ENCODE measurements around the gene TP53I3.

TP53I3 gene

GRCh38 chr2:24040511-24040910, 44.1 kb downstream of the TP53I3 start:
- Histone ChIP-seq H3K36me3 (replicated peaks; ENCODE audit: low read depth, low read length) (peaks cover 17% of the 10 kb centered on the region), H3K9ac (ENCODE audit: low read length) (no peak overlapping the region), H3K9me3 (ENCODE audit: insufficient read depth, low read length) (no peaks in the 10 kb centered on the region), H3K4me3 (ENCODE audit: low read length) (no peak overlapping the region), H2AFZ (ENCODE audit: low read depth, low read length) (no peak overlapping the region), H4K20me1 (ENCODE audit: insufficient read depth, low read length) (no peaks in the 10 kb centered on the region), H3K27ac (ENCODE audit: low read length) (no peak overlapping the region), H3K79me2 (ENCODE audit: low read length) (peaks cover 13% of the 10 kb centered on the region), H3K27me3 (ENCODE audit: low read depth, low read length) (no peaks in the 10 kb centered on the region), H3K4me1 (ENCODE audit: low read length) (no peaks in the 10 kb centered on the region), H3K4me2 (ENCODE audit: low read length) (no peak overlapping the region)
- no peak for TF ChIP-seq EZH2phosphoT487 (IDR thresholded peaks at IDR 0.05; ENCODE audit: low read depth)
- TF ChIP-seq CTCF (IDR thresholded peaks at IDR 0.05; ENCODE audit: low read depth, low read length): no peak

GRCh38 chr2:24038786-24039499, 45.7 kb downstream of the TP53I3 start:
- no peaks in the 10 kb centered on the region for H3K27me3 ChIP-seq (ENCODE audit: low read depth, low read length)
- H3K79me2 ChIP-seq (ENCODE audit: low read length): peaks cover 16% of the 10 kb centered on the region
- H3K36me3 ChIP-seq (replicated peaks; ENCODE audit: low read depth, low read length): peaks cover 17% of the 10 kb centered on the region
- H2AFZ ChIP-seq (ENCODE audit: low read depth, low read length): no peak overlapping the region
- no peaks in the 10 kb centered on the region for H3K4me1 ChIP-seq (ENCODE audit: low read length)
- no peaks in the 10 kb centered on the region for H4K20me1 ChIP-seq (ENCODE audit: insufficient read depth, low read length)
- H3K9me3 ChIP-seq (ENCODE audit: insufficient read depth, low read length): no peaks in the 10 kb centered on the region
- TF ChIP-seq CTCF (IDR thresholded peaks at IDR 0.05; ENCODE audit: low read depth, low read length) (no peak), EZH2phosphoT487 (IDR thresholded peaks at IDR 0.05; ENCODE audit: low read depth) (no peak)
- no peak overlapping the region for H3K4me2 ChIP-seq (ENCODE audit: low read length)
- no peak overlapping the region for H3K27ac ChIP-seq (ENCODE audit: low read length)
- no peak overlapping the region for H3K9ac ChIP-seq (ENCODE audit: low read length)
- no peak overlapping the region for H3K4me3 ChIP-seq (ENCODE audit: low read length)

All from OCI-LY3 (cell line).